ENCODE data around the gene NOS1AP.

Gene NOS1AP

DNA sequence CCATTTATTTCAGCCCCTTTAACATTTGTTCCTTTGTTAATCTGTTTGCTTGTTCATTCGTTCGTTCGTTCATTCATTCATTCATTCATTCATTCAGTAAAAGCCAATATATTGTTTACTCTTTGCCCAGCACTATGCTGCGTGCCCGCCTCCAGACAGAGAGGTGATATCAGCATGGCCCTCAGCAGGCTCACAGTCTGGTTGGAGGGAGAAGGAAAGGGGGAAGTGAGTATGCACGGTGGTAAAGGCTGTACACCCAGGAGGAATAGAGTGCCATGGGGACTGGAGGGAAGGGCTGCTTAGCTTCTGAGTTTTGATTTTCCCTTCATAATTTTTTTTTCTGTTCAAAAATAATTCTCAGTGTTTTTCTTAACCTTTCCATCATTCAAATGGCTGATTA lies 144.7 kb downstream of the NOS1AP start:
- Histone ChIP-seq H3K4me3 (no peak overlapping the region), H3K27ac (peak overlapping the region in 1 of 2 donors; percentile 44), H3K9me3 (no peaks in the 10 kb centered on the region), H3K4me1 (peaks cover 0 to 53% (median 38%) of the 10 kb centered on the region in 4 donors), H3K36me3 (no peaks in the 10 kb centered on the region), H3K27me3 (peaks cover 0 to 13% of the 10 kb centered on the region in 2 donors)
- DNase-seq = no peak
- intact Hi-C loops (cut with DNase I; ENCODE audit: low total_unique reads) = loop anchor here (10.0 kb wide), 1 partner anchor 139 kb away; no protein-coding TSS in a partner anchor
- TF ChIP-seq, protein P1, sequence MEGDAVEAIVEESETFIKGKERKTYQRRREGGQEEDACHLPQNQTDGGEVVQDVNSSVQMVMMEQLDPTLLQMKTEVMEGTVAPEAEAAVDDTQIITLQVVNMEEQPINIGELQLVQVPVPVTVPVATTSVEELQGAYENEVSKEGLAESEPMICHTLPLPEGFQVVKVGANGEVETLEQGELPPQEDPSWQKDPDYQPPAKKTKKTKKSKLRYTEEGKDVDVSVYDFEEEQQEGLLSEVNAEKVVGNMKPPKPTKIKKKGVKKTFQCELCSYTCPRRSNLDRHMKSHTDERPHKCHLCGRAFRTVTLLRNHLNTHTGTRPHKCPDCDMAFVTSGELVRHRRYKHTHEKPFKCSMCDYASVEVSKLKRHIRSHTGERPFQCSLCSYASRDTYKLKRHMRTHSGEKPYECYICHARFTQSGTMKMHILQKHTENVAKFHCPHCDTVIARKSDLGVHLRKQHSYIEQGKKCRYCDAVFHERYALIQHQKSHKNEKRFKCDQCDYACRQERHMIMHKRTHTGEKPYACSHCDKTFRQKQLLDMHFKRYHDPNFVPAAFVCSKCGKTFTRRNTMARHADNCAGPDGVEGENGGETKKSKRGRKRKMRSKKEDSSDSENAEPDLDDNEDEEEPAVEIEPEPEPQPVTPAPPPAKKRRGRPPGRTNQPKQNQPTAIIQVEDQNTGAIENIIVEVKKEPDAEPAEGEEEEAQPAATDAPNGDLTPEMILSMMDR (IDR thresholded peaks at IDR 0.05) = no peak

DNA sequence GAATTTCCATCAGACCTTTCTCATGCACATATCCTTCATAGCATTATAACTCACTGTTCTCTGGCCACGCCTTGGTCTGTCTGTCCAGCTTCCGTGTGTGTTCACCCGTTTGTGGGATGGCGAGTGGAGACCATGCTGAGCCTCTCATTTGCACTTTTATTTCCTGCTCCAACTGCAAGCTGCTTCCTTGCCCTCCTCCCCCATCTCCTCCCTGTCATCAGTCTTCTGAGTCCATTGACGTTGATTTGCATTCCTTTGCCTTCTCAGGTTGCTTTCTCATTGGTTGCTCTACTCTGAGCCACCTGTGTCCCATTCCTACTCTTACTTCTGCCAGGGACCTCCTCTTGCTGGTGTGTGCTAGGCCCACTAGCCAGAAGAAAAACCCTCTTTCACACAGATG lies 146.4 kb downstream of the NOS1AP start:
- Histone ChIP-seq H3K27me3 (peaks cover 0 to under 1% of the 10 kb centered on the region in 2 donors), H3K4me1 (peaks cover 0 to 57% (median 38%) of the 10 kb centered on the region in 4 donors), H3K36me3 (no peaks in the 10 kb centered on the region), H3K9me3 (no peaks in the 10 kb centered on the region), H3K27ac (no peak overlapping the region), H3K4me3 (no peak overlapping the region)
- DNase-seq = no peak
- intact Hi-C loops (cut with DNase I; ENCODE audit: low total_unique reads) = loop anchor here (10.0 kb wide), 1 partner anchor 141 kb away; no protein-coding TSS in a partner anchor
- TF ChIP-seq, protein P1 (IDR thresholded peaks at IDR 0.05) = no peak

DNA sequence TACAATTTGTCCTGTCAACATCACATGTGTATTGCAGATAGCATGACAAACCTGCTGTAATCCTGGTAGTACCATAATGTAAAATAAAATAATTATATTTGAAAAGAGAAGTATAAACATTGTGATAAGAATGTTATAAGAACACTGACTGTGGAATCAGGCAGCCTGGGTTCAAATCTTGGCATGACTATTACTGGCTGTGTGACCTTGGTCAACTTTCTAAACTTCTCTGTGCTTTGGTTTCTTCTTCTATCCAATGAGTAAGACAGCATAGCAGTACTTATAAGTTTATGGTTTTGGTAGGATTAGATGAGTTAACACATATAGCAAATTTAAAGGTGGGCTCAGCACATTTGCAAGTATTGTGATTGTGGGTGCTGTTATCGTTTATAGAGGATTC lies 147.1 kb downstream of the NOS1AP start:
- DNase-seq = no peak
- Histone ChIP-seq H3K9me3 (no peaks in the 10 kb centered on the region), H3K4me3 (no peak overlapping the region), H3K27me3 (peaks cover 0 to 4% of the 10 kb centered on the region in 2 donors), H3K27ac (no peak overlapping the region), H3K36me3 (no peaks in the 10 kb centered on the region), H3K4me1 (peaks cover 0 to 57% (median 38%) of the 10 kb centered on the region in 4 donors)
- intact Hi-C loops (cut with DNase I; ENCODE audit: low total_unique reads) = loop anchor here (10.0 kb wide), 1 partner anchor 142 kb away; no protein-coding TSS in a partner anchor
- TF ChIP-seq, protein P1 (IDR thresholded peaks at IDR 0.05) = no peak

DNA sequence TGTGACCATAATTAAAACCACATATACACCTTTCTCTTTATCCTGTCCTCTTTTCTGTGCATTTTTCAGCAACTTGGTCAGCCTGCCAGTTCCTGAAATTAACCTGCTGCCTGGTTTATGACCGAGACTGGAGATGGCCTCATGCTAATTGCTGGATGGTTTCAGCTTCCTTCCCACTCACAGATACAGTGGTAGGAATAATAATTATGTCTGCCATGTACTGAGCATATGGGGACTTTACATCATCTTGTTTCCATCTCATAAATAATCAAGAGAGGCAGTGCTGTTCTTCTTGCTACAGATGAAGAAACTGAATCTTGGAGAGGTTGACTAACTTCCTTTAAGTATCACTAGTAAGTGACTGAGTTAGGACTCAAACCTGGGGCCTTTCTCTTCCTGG lies 148.2 kb downstream of the NOS1AP start:
- Histone ChIP-seq H3K27me3 (peaks cover 0 to 4% of the 10 kb centered on the region in 2 donors), H3K4me1 (peaks cover 0 to 49% (median 31%) of the 10 kb centered on the region in 4 donors), H3K9me3 (no peaks in the 10 kb centered on the region), H3K36me3 (no peaks in the 10 kb centered on the region), H3K4me3 (no peak overlapping the region), H3K27ac (no peak overlapping the region)
- intact Hi-C loops (cut with DNase I; ENCODE audit: low total_unique reads) = loop anchor here (10.0 kb wide), 1 partner anchor 143 kb away; no protein-coding TSS in a partner anchor
- TF ChIP-seq, protein P1 (IDR thresholded peaks at IDR 0.05) = no peak
- DNase-seq = no peak

DNA sequence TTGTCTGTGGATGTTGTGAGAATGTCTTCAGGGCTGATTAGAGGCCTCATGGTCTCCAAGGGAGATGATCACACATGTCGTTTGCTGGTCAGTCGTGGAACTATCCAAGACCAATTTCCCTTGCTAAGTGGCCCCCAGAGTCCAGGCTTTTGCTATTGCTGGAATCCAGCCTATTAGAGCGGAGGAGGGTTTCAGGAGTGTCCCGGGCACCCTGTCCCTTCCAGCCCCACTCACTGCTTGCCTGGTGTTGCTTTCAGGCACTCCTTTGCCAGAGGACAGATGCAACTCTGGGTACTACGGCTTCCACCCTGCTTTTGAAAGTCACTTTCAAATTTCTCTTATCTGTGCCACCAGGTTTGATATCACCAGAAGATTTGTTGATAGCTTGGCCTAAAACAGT lies 149.1 kb downstream of the NOS1AP start:
- Histone ChIP-seq H3K36me3 (no peaks in the 10 kb centered on the region), H3K9me3 (no peaks in the 10 kb centered on the region), H3K4me3 (no peak overlapping the region), H3K4me1 (peaks cover 0 to 41% (median 23%) of the 10 kb centered on the region in 4 donors), H3K27ac (no peak overlapping the region), H3K27me3 (peaks cover 0 to 4% of the 10 kb centered on the region in 2 donors)
- intact Hi-C loops (cut with DNase I; ENCODE audit: low total_unique reads) = loop anchor here (10.0 kb wide), 1 partner anchor 144 kb away; no protein-coding TSS in a partner anchor
- TF ChIP-seq, protein P1 (IDR thresholded peaks at IDR 0.05) = no peak
- DNase-seq = no peak

Measured in tibial artery (tissue), 4 donors.